ENCODE measurements around the gene ITIH2.

- no peak for TF ChIP-seq CTCF (IDR thresholded peaks at IDR 0.05 in 2 of 3, conservative IDR thresholded peaks at IDR 0.05 in 1 of 3; ENCODE audit: borderline replicate concordance in 1 of 3, insufficient read depth in 1 of 3, low read depth in 2 of 3, low read length in 2 of 3)
- TF ChIP-seq SIN3A (IDR thresholded peaks at IDR 0.05; ENCODE audit: low read depth), result no peak
- TF ChIP-seq JUND (IDR thresholded peaks at IDR 0.05), result no peak
- TF ChIP-seq EZH2 (IDR thresholded peaks at IDR 0.05), result no peak
Observed at GRCh38 chr10:7755103-7755502, 52.0 kb downstream of the ITIH2 start.

Measured in HCT116 (cell line).